LNCAP (cell line): ENCODE measurements around the gene MGARP.

Experiments
- CTCF ChIP-seq: fragments of 450-650 bp; IDR thresholded peaks from 2 replicates; pipeline ENCODE4 v1.5.1; 2017; ENCODE audit warnings: mild to moderate bottlenecking

MGARP gene

GRCh38 chr4:139282065-139282720 is 2.2 kb upstream of the MGARP start:
- no peak for TF ChIP-seq CTCF

GRCh38 chr4:139278912-139279759 is 889 bp downstream of the MGARP start:
- no peak for TF ChIP-seq CTCF

GRCh38 chr4:139278485-139278884 is 1.5 kb downstream of the MGARP start:
- no peak for TF ChIP-seq CTCF

GRCh38 chr4:139275281-139275735 is 4.7 kb downstream of the MGARP start:
- TF ChIP-seq CTCF: no peak

GRCh38 chr4:139274790-139275189 is 5.2 kb downstream of the MGARP start:
- no peak for TF ChIP-seq CTCF

GRCh38 chr4:139273835-139274234 is 6.2 kb downstream of the MGARP start:
- TF ChIP-seq CTCF: no peak

GRCh38 chr4:139267301-139267700 is 12.7 kb downstream of the MGARP start:
- no peak for TF ChIP-seq CTCF
